NCI-H2196 treated with DMSO at 0.1 percent for 48 hours (cell line): ENCODE data around the gene MRPL11.

Source experiments
- DNase-seq: peaks from one replicate; lab custom pipeline; 2025; ENCODE audit not compliant: unreplicated experiment; lab: John Stamatoyannopoulos, UW

The MRPL11 gene

GRCh38 chr11:66393954-66394353 is 44.7 kb downstream of the MRPL11 start:
- no peak for DNase-seq

- no peak for DNase-seq
Observed at GRCh38 chr11:66391322-66391721, 47.3 kb downstream of the MRPL11 start.

DNA sequence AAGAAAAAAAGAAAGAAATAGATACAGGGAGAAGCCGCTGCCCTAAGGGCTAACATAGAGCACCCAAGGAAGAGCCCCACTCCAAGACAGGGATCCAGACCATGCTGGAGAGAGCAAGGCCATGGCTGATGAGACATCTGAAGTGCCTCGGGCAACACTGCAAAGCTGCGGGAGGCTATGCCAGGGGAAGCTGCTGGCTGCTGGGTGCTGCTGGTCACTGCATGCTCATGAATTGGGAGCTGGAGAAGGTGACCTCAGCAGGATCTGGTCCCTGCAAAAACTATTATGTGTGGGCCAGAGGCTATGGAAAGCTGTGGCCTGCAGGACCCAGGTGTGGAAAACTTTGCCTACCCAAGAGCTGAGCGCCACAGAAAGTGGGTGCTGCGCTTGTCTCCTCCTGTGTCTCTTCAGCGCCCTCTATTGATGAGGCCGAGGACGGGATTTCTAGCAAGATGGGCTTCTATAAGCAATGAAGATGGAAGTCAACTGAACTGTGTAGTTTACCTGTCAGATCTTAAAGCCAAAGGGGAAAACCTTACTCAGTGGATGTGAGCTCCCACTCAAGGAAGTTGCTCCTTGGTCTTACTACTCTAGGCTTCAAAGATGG is 49.8 kb downstream of the MRPL11 start:
- peak; percentile 46 for DNase-seq

DNA sequence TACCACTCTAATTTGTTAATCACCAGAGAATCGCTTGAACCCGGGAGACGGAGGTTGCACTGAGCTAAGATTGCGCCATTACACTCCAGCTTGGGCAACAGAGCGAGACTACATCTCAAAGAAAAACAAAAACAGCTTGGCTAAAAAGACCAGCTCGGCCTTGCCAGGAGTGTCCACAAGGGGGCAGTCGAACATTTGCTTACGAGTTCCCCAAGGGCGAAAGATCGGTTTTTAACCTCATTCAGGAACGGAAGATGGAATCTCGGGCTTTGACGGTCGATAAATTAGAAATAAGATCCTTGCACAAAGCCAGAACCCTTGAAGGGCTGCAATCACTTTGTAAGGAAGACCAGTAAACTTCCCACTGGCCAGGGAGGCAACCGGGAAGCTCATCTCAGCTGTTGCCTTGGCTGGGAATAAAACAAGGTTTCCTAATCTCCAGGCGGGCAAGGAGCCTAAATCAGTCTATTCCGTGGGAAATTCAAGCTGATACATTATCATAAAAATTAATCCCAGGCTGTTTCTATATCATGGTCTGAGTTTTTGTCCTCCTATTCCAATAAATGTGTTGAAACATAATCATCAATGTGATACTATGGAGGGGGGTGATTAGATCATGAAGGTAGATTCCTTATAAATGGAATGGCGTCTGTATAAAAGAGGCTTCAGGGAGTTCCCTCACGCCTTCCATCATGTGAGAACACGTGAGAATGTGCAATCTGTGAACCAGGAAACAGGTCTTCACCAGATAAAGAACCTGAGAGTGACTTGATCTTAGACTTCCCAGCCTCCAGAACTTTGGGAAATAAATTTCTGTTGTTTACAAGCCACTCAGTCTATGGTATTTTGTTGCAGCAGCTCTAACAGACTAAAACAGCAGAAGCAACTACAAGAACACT is 52.2 kb downstream of the MRPL11 start:
- DNase-seq: peak; percentile 61
